MM.1S (cell line): ENCODE measurements around the gene SNN.

Experiments used
- CTCF ChIP-seq: fragments of 300-600 bp; sonication (generic); IDR thresholded peaks from 2 replicates; pipeline ENCODE4 v1.5.1; 2016; ENCODE audit warnings: antibody characterized with exemption, low read length, mixed read lengths
- EZH2 ChIP-seq: fragments of 300-600 bp; sonication (generic); optimal IDR thresholded peaks from 2 replicates; pipeline ENCODE3; 2017; ENCODE audit warnings: low read depth, mild to moderate bottlenecking, antibody characterized with exemption, low read length, mixed read lengths
- EZH2phosphoT487 ChIP-seq: fragments of 300-600 bp; sonication (generic); IDR thresholded peaks from 2 replicates; pipeline ENCODE4 v1.6.1; 2018; ENCODE audit warnings: antibody characterized with exemption, low read length

DNA sequence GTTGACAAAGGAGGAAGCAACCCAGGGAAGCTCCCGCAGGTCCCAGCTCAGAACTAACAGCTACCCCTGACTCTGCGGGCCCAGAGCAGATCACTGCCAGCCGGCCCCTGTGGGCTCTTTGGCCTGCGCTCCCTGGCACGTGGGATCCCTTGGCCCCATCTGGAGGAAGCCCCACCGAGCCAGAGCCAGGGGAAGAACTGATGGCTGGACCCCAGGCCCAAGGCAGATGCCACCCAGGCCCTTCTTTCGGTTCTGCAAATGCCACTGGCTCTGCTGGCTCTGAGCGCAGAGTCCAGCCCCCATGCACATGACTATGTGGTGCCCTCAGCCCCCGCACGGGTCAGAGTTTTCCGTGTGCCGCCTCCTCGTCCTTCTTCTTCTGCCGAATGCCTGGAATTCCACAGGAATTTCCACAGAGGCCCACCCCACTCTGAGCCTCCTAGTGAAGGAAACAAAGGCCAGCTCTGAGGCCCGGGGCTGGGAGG is 35.8 kb upstream of the SNN start:
- TF ChIP-seq CTCF (no peak), EZH2 (no peak), EZH2phosphoT487 (no peak)
